ENCODE results near the gene PSME3IP1. TPM values are rescaled to one million over a fixed set of nuclear protein-coding genes. Genes with fewer than 3 reads are reported as not detected.
A peak's percentile ranks its signal among the peaks of the same experiment; 100 is the strongest.

The PSME3IP1 gene, protein sequence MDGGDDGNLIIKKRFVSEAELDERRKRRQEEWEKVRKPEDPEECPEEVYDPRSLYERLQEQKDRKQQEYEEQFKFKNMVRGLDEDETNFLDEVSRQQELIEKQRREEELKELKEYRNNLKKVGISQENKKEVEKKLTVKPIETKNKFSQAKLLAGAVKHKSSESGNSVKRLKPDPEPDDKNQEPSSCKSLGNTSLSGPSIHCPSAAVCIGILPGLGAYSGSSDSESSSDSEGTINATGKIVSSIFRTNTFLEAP
- total RNA-seq: 73.2 and 79.7 TPM in 2 replicates
- polyA plus RNA-seq: 62.6 and 64.2 TPM in 2 replicates

DNA sequence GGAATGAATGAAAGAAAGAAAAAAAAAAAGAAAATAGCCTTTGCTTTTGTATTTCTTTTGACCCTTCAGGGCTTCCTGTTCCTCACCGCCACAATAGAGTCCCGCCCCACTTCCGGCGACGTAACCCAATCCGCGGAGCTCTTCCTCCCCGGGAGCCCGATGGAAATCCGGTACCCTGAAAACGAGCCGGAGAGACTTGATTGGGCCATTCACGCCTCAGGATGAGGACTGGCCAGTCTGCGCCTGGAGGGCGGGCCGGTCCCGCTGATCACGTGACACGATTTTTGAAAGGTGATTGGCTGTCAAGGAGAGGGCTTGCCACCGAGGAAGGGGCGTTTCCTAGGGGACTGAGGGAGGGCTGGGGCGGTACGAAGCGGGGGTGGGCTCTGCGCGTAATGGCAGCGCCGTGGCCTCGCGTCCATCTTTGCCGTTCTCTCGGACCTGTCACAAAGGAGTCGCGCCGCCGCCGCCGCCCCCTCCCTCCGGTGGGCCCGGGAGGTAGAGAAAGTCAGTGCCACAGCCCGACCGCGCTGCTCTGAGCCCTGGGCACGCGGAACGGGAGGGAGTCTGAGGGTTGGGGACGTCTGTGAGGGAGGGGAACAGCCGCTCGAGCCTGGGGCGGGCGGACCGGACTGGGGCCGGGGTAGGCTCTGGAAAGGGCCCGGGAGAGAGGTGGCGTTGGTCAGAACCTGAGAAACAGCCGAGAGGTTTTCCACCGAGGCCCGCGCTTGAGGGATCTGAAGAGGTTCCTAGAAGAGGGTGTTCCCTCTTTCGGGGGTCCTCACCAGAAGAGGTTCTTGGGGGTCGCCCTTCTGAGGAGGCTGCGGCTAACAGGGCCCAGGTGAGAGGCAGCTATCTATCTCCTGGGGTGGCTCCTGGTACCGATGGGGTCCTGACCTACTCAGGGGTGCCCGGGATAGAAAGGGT is at the start of gene PSME3IP1, which contains the start of gene RSPRY1:
TSS of gene PSME3IP1 (minus strand) at position 95 of the 927 bp plus-strand sequence. CDS start 12,185 bp downstream, outside the sequence.
TSS of gene RSPRY1 (plus strand) at position 385 of the 927 bp plus-strand sequence. CDS start 18,330 bp downstream, outside the sequence.
- peak; percentile 99 for DNase-seq (ENCODE audit: low spot score)
- Histone ChIP-seq H3K27me3 (no peaks in the 10 kb centered on the region), H2AFZ (peak within 1 kb of the TSS; percentile 64), H3K4me2 (peak within 1 kb of the TSS; percentile 93), H4K20me1 (ENCODE audit: insufficient read depth, poor library complexity, severe bottlenecking) (peaks cover 31% of the 10 kb centered on the region), H3K9me3 (ENCODE audit: low read depth) (no peaks in the 10 kb centered on the region), H3K79me2 (peaks cover 88% of the 10 kb centered on the region), H3K4me3 (peak within 1 kb of the TSS; percentile 46), H3K4me1 (ENCODE audit: insufficient read depth) (peaks cover 28% of the 10 kb centered on the region), H3K36me3 (replicated peaks; ENCODE audit: insufficient read depth, low read depth) (no peaks in the 10 kb centered on the region), H3K9me2 (replicated peaks; ENCODE audit: insufficient read depth) (no peaks in the 10 kb centered on the region), H3K27ac (peak within 1 kb of the TSS; percentile 92)
- TF ChIP-seq EZH2 (IDR thresholded peaks at IDR 0.05; ENCODE audit: borderline replicate concordance) (no peak), EZH2phosphoT487 (IDR thresholded peaks at IDR 0.05; ENCODE audit: low read depth, severe bottlenecking, unreplicated experiment) (no peak)
- TF ChIP-seq, protein P1, sequence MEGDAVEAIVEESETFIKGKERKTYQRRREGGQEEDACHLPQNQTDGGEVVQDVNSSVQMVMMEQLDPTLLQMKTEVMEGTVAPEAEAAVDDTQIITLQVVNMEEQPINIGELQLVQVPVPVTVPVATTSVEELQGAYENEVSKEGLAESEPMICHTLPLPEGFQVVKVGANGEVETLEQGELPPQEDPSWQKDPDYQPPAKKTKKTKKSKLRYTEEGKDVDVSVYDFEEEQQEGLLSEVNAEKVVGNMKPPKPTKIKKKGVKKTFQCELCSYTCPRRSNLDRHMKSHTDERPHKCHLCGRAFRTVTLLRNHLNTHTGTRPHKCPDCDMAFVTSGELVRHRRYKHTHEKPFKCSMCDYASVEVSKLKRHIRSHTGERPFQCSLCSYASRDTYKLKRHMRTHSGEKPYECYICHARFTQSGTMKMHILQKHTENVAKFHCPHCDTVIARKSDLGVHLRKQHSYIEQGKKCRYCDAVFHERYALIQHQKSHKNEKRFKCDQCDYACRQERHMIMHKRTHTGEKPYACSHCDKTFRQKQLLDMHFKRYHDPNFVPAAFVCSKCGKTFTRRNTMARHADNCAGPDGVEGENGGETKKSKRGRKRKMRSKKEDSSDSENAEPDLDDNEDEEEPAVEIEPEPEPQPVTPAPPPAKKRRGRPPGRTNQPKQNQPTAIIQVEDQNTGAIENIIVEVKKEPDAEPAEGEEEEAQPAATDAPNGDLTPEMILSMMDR (IDR thresholded peaks at IDR 0.05; ENCODE audit: poor library complexity): no peak
- WGBS (ENCODE audit: low lambda C conversion rate, missing lambda C conversion rate): under 1% methylated on average over 51 of the region's 64 CpGs

DNA sequence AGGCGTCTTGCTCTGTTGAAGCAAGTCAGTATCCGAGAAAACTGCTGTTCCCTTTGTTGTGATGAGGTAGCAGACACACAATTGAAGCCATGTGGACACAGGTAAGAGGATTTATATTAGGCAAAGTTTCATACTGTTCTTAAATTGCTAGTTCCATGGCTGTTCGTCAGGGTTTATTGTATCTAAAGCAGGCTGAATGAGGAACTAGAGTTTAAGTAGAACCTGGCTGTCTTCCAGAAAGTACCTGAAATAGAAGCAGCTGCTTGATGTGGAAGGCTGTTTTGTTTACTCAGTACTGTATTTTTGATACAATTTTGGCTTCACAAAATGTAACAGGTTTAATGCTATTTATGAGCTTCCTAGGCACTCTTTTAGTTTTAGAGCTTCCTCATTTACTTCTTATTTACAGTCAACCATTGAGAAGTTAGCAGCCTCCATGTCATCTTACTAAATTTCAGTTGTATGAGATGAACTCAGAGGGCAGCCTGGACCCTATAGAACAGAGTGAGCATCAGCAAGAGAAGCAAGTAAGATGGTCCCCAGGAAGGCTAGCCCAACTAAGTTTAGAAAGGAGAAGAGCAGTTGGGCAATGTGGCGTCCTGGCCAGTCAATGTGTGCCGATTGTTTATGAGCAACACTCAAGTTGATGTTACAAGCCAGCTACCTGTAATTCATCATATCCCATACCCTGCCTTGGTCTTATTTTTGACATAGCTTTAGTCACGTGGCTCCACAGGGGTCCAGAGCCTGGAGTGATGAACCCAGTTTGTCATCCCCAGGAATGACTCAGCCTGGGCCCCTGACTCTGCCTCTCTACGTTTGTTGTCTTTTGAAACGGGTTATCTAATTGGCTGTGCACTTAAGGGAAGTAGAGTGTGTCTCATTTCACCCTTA is 49.5 kb upstream of the PSME3IP1 start:
- Histone ChIP-seq H3K4me3 (no peak overlapping the region), H3K36me3 (replicated peaks; ENCODE audit: insufficient read depth, low read depth) (peaks cover 4% of the 10 kb centered on the region), H2AFZ (no peak overlapping the region), H3K9me2 (replicated peaks; ENCODE audit: insufficient read depth) (no peaks in the 10 kb centered on the region), H3K79me2 (no peaks in the 10 kb centered on the region), H3K4me1 (ENCODE audit: insufficient read depth) (no peaks in the 10 kb centered on the region), H3K9me3 (ENCODE audit: low read depth) (no peaks in the 10 kb centered on the region), H3K4me2 (no peak overlapping the region), H3K27ac (peak overlapping the region; percentile 28), H3K27me3 (no peaks in the 10 kb centered on the region), H4K20me1 (ENCODE audit: insufficient read depth, poor library complexity, severe bottlenecking) (no peaks in the 10 kb centered on the region)
- no peak for TF ChIP-seq EZH2 (IDR thresholded peaks at IDR 0.05; ENCODE audit: borderline replicate concordance)
- no peak for TF ChIP-seq EZH2phosphoT487 (IDR thresholded peaks at IDR 0.05; ENCODE audit: low read depth, severe bottlenecking, unreplicated experiment)
- TF ChIP-seq, protein P1 (IDR thresholded peaks at IDR 0.05; ENCODE audit: poor library complexity): no peak
- peak; percentile 38 for DNase-seq (ENCODE audit: low spot score)
- 65% methylated on average over 8 of the region's 8 CpGs for WGBS (ENCODE audit: low lambda C conversion rate, missing lambda C conversion rate)

DNA sequence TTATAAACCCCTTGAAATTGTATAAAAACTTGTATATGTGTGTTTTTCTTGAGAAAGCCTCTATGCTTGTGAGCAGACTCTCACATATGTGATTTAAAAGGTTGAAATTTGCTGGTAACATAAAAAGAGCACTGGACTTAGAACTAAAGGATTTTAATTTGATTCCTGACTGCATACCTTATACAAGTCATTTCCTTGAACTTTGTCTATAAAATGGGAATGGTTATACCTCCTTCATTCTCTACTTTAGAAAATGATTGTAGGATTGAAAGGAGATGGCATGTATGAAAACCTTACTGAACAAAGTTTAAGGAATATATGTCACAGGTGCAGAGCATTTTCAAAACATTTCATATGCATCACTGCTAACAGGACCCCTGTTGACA is 48.9 kb upstream of the PSME3IP1 start:
- TF ChIP-seq EZH2phosphoT487 (IDR thresholded peaks at IDR 0.05; ENCODE audit: low read depth, severe bottlenecking, unreplicated experiment) (no peak), EZH2 (IDR thresholded peaks at IDR 0.05; ENCODE audit: borderline replicate concordance) (no peak)
- TF ChIP-seq, protein P1 (IDR thresholded peaks at IDR 0.05; ENCODE audit: poor library complexity): no peak
- no peaks in the 10 kb centered on the region for H3K9me2 ChIP-seq (replicated peaks; ENCODE audit: insufficient read depth)

More for the DNA sequence above, 48.9 kb upstream of the PSME3IP1 start:
- H3K9me3 ChIP-seq (ENCODE audit: low read depth): no peaks in the 10 kb centered on the region
- H3K4me3 ChIP-seq: no peak overlapping the region
- no peaks in the 10 kb centered on the region for H3K4me1 ChIP-seq (ENCODE audit: insufficient read depth)
- peaks cover 7% of the 10 kb centered on the region for H3K36me3 ChIP-seq (replicated peaks; ENCODE audit: insufficient read depth, low read depth)
- no peak overlapping the region for H3K27ac ChIP-seq
- no peaks in the 10 kb centered on the region for H4K20me1 ChIP-seq (ENCODE audit: insufficient read depth, poor library complexity, severe bottlenecking)
- no peak overlapping the region for H2AFZ ChIP-seq
- DNase-seq (ENCODE audit: low spot score): no peak
- no peaks in the 10 kb centered on the region for H3K79me2 ChIP-seq
- no peaks in the 10 kb centered on the region for H3K27me3 ChIP-seq
- H3K4me2 ChIP-seq: no peak overlapping the region
